Stimulated activated CD4-positive, alpha-beta T cell treated with anti-CD3 and anti-CD28 coated beads, Interleukin-15, amount 100 ng/mL, for 48 hours (primary cell): Measurements from ENCODE around the gene GALNT18.

Experiments
- DNase-seq, 2 donors: peaks; one replicate each; pipeline ENCODE4 v3.0.0-alpha.2; 2020; ENCODE audit warnings: low read depth in 2 of 2

The GALNT18 gene

DNA sequence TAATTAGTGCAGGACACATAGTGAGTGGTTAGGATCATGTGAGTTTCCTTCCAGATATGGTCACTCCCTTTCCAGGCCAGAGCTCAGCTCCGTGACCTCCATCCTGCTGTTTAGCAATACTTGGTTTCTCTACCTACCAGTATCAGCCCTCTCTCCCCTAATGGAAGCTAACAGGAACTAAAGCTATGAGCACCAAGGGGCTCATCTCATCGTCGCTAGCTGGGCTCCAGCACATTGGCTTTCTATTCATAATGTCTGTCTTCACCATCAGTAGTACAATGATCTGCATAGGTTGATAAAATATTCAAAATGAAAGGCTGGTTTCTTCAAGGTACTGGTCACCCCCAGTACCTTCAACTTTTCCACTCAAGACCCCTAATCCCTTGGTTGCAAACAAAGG, 2.4 kb upstream of the GALNT18 start:
- DNase-seq: no peak

DNA sequence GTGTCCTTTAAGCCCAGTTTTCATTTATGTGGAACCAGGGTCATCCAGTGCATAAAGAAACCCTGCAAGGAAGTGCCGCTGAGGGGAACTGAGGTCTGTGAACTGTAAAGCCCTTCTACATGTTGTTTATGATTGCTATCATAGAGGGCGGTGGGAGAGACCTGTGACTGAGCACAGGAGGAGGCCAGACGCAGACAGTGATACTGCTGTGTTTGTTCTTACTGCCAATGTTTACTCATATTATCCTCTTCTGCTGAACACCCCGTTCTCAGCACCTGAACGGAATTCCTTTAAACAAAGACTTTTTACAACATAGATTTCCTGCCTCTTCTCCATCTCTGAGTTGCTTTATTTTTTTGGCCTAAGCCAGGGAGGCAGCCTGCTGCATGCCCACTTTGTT, 967 bp upstream of the GALNT18 start:
- DNase-seq: no peak

- DNase-seq: no peak
Measured at GRCh38 chr11:11622340-11622706, 518 bp upstream of the GALNT18 start.

- DNase-seq: no peak
Measured at GRCh38 chr11:11620921-11621572, 758 bp downstream of the GALNT18 start.

DNA sequence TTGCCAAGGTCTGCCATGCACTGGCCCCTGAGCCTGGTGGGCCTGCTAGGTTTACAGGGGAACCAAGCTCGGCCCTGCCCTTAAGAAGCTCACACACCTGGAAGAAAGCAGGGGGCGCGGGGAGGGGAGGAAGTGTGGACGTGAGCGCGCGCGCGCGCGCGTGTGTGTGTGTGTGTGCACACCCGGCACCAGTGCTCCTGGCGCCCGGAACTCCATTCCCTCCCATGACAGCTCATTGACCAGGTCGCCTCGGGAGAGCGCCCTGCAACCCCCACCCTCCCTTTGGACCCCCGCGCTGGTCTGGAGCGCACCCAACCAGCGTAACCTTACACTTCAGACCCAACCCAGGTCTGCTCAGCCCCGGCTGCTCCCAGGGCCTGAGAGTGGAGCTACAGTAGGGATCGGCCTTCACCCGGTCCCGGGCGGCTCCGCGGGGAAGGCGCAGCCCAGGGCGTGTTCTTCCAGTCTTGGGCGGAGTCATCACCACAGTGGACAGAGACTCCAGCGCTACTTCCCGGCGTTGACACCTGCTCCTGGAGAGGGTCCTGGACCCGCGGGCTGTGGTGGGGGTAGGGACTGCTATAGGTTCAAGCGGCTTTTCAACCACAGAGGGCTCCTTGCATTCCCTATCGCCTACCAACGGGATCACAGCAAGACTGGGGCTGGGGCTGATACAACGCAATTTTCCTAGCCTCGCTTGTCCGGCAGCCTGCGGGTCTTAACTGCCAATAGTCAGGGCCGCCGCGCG, 1.5 kb downstream of the GALNT18 start:
- no peak for DNase-seq

DNA sequence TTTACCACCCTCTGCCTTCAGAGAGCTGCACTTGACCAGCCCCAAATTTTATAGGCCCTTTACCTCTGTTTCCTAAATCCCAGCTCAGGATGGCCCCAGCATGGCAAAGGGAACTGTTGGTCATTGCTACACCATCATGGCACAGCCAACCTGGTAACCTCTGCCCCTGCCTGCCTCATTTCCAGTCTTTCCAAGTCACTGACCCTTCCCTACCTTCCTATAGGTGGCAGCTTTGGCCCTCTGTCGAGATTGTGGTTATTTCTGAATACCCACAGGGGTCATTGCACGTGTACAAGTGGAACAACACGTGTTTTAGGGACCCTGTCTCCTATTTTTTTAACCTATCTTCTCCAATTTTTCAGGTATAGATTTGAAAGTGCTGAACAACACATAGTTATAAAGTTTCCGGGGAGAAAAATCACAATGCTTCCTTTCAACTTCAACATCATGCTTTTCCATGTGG, 2.8 kb downstream of the GALNT18 start:
- DNase-seq: no peak

DNA sequence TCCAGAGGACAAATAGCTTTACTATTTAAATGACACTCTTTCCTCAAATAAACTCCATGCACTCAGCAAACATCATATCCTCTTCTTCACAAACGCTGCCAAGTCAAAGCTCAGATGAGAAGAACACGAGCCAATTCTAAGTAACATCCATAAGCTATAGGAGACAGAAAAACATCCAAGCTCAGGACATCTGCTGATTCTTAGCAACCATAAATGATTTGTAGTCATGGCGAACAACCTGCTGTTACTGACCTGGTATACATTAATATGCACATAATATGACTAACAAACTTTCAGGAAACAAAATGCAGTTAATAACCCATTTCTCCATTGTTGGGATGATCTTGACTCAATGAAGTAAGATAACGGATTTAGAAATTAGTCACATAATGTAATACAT, 6.7 kb downstream of the GALNT18 start:
- no peak for DNase-seq

DNA sequence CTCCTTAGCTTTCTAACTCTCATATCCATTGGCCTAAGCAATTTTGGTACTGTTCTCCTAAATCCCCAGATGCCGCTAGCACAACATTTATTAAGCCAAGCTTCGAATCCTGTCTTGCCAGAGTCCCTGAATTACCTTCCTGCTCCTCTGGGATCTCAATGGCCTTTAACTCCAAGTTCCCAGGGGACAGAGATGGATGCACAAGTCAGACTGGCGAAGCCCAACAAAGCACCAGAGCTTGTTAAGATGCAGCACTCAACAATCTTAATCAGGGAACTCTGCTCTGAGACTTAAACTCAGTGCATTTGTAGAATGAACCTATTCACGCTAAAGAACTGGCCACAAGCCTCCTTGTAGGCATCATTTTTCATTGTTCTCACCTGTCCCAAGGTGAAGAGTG, 9.4 kb downstream of the GALNT18 start:
- no peak for DNase-seq

- DNase-seq: no peak
Measured at GRCh38 chr11:11611381-11611780, 10.4 kb downstream of the GALNT18 start.

DNA sequence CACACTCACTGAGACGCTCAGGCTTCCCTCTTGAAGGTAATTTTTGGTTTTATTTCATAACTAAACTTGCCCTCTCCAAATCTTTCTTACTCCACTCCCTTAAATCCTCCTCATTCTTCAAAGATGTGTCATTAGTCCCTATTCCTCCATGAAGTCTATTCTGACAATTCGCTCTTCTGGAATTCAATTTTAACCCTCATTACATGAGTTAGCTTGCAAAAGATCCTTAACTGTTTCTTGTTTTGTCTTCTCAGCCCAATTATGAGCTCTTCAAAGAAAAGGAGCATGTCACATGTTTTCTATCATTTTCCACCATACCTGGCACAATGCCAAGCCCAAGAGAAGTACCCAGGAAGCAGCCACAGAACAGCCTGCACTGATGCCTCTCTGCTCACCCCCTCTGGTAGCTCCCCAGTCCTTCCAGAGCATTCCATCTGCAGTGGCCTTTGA, 13.0 kb downstream of the GALNT18 start:
- DNase-seq: no peak

DNA sequence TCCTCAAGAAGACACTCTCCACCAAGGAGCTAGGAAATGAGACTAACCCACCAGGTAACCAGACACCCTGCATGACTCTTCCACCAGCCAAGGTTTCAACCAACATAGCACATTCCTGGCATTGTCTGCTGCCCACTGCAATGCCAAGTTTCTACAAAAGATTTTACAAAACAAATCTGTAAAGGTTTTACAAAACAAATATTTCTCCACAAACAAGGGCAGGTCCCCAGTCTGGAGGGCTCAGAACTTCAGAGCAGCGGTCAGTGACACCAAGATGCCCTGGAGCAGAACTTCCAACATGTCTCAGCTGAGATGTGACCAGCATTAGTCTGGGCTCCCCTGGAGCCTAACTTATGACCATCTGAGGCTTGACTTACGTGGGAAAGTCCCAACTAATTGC, 14.0 kb downstream of the GALNT18 start:
- no peak for DNase-seq

GRCh38 chr11:11605821-11606450, 15.9 kb downstream of the GALNT18 start:
- no peak for DNase-seq

- no peak for DNase-seq
Measured at GRCh38 chr11:11605181-11605580, 16.6 kb downstream of the GALNT18 start.

- no peak for DNase-seq
Measured at GRCh38 chr11:11604370-11604990, 17.3 kb downstream of the GALNT18 start.

DNA sequence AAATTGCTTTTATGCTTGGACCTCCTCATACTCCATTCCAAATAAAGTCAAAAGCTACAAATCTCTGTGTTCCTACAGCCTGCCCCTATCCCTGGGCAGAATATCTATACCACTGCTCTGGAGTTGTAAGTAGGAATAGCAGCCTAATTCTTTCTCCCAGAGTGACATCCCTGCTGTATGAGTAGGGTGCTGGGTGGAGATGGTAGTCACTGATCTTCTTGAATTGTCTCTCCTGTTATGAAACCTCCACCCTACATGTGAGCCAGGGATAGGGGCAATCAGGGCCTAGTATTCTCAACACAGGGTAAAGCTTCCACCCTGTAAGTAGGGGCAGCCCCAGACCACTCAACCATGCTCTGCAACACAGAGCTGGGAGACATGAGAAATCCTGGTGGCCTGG, 19.8 kb downstream of the GALNT18 start:
- no peak for DNase-seq

DNA sequence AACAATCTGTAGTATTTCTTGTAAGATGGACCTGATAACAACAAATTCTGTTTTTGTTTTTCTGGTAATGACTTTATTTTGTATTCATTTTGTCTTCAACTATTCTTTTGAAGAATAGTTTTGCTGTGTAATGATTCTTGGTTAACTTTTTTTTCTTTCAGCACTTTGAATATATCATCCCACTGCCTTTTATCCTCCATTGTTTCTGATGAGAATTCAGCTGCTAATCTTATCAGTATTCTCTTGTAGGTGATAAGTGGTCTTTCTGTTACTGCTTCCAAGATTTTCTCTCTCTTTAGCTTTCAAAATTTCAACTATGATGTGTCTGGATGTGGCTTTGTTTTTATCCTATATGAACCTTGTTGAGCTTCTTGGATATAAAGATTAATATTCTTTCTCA, 21.5 kb downstream of the GALNT18 start:
- DNase-seq: no peak

GRCh38 chr11:11598243-11598642, 23.6 kb downstream of the GALNT18 start:
- no peak for DNase-seq

- no peak for DNase-seq
Measured at GRCh38 chr11:11594162-11594561, 27.6 kb downstream of the GALNT18 start.

DNA sequence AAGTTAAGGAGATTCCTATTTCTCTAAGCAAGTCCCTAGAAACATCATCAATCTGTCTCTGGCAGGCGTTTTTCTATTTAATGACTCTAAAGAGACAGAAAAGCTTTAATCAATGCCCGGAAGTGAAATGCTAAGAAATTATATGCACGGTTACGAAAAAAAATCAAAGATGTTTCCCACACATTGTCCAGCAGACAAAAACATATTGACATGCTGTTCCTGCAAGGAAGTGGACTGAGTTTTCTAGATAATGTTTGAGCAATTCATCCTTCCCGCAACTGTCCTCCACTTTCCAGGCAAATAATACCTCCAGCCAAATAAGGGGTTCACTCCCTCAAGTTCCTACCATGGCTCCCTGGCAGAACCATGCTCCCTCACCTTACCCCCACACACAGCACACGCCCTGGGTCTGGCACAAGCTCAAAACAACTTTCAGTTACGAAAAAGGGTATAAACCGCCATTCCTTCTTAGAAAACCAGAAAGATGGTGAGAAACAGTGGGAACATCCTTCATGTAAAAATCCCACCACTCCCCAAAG, 29.6 kb downstream of the GALNT18 start:
- DNase-seq: no peak

- no peak for DNase-seq
Measured at GRCh38 chr11:11589437-11589836, 32.4 kb downstream of the GALNT18 start.

DNA sequence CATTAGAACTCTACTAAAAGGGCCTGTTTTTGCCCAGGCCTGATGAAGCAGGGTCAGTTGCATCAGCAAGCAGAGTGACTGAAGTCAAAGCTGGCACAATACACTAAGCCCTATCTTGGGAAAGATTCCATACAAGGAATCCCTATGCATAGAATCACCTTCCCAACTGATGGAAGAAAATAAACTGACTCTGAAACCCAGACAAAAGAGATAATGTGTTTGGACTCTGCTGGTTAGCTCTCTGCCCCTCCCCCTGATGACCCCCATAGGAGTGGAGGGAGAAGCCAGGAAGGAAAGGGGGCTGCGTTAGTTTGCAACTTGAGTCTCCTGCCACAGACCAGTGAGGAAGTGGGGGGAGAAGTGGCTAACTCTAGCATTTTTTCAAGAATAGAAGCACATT, 32.9 kb downstream of the GALNT18 start:
- DNase-seq: no peak

DNA sequence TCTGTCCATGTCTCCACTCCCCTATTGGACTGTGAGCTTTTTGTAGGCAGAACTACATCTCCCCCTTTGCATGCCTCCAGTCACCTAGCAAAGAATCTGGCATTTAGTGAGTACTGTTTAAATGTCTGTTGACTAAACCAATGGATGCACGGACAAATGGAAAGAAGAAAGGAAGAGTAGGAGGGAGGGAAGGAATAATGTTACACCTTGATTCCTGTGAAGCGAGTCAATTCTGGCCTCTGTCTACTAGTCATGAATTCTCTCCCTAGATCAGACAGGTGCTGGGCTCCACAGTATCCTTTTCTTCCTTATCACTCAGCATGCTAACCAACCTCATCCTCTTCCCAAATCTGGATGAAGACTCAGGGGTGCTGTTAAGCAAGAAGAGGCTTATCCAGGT, 33.6 kb downstream of the GALNT18 start:
- DNase-seq: no peak
